Karpas-422 (cell line): ENCODE results near the gene BAZ2B. TPM values are rescaled to one million over a fixed set of nuclear protein-coding genes. Genes with fewer than 3 reads are reported as not detected.
A peak's percentile ranks its signal among the peaks of the same experiment; 100 is the strongest.

Source experiments
- DNase-seq: peaks from one replicate; pipeline ENCODE4 v3.0.0-alpha.2; 2015
- H2AFZ ChIP-seq: fragments of 200-600 bp; sonication (generic); 2 replicates; pipeline ENCODE4 v1.6.1; 2014; ENCODE audit warnings: antibody characterized with exemption, low read length, mixed read lengths
- H3K27ac ChIP-seq: fragments of 200-600 bp; sonication (generic); 2 replicates; pipeline ENCODE4 v1.5.1; 2014; ENCODE audit warnings: mild to moderate bottlenecking, low read length, moderate library complexity
- H3K27me3 ChIP-seq: fragments of 200-600 bp; sonication (generic); 2 replicates; pipeline ENCODE4 v1.6.1; 2014; ENCODE audit warnings: low read length, mixed read lengths
- H3K36me3 ChIP-seq: fragments of 200-600 bp; sonication (generic); 2 replicates; pipeline ENCODE4 v1.6.1; 2014; ENCODE audit warnings: low read length, mixed read lengths; ENCODE audit not compliant: insufficient read depth
- H3K4me1 ChIP-seq: fragments of 200-600 bp; sonication (generic); 2 replicates; pipeline ENCODE4 v1.6.1; 2014; ENCODE audit warnings: mild to moderate bottlenecking, low read length, mixed read lengths
- H3K4me2 ChIP-seq: fragments of 200-600 bp; sonication (generic); 2 replicates; pipeline ENCODE4 v1.6.1; 2014; ENCODE audit warnings: low read length, low read depth, mild to moderate bottlenecking; ENCODE audit not compliant: poor library complexity, severe bottlenecking
- H3K4me3 ChIP-seq: fragments of 200-600 bp; sonication (generic); 2 replicates; pipeline ENCODE4 v1.5.1; 2014; ENCODE audit warnings: mild to moderate bottlenecking, antibody characterized with exemption, low read length, mixed read lengths
- H3K79me2 ChIP-seq: fragments of 200-600 bp; sonication (generic); 2 replicates; pipeline ENCODE4 v1.6.1; 2014; ENCODE audit warnings: mild to moderate bottlenecking, low read length, mixed read lengths
- H3K9ac ChIP-seq: fragments of 200-600 bp; sonication (generic); 2 replicates; pipeline ENCODE4 v1.6.0; 2014; ENCODE audit warnings: low read length
- H3K9me2 ChIP-seq: fragments of 200-600 bp; sonication (generic), shearing (Covaris generic); replicated peaks from 2 replicates; pipeline ENCODE4 v1.6.0; 2014; ENCODE audit warnings: mild to moderate bottlenecking, low read length, moderate library complexity; ENCODE audit not compliant: insufficient read depth
- H3K9me3 ChIP-seq: fragments of 300-700, 200-600 bp; sonication (generic); 2 replicates; pipeline ENCODE4 v1.6.1; 2014; ENCODE audit warnings: low read length, mixed read lengths
- H4K20me1 ChIP-seq: fragments of 200-600 bp; sonication (generic); 2 replicates; pipeline ENCODE4 v1.6.1; 2014; ENCODE audit warnings: mild to moderate bottlenecking, antibody characterized with exemption, low read length, low read depth; ENCODE audit not compliant: insufficient read depth
- total RNA-seq: library from RNA; depleted of rRNA; stranded (reverse); fragments of >200 nt; shearing (Covaris generic); gene quantifications from 2 replicates; pipeline ENCODE4 v1.2.3, GENCODE V29; 2014; ENCODE audit warnings: low replicate concordance

The BAZ2B gene
- total RNA-seq, 1 experiment from 2014 or later: 2.2 TPM

- H3K9me2 ChIP-seq: no peaks in the 10 kb centered on the region
- no peak overlapping the region for H3K4me3 ChIP-seq
- H3K79me2 ChIP-seq: no peaks in the 10 kb centered on the region
- no peaks in the 10 kb centered on the region for H4K20me1 ChIP-seq
- DNase-seq: no peak
- H3K4me2 ChIP-seq: no peak overlapping the region
- no peaks in the 10 kb centered on the region for H3K9me3 ChIP-seq
- no peaks in the 10 kb centered on the region for H3K4me1 ChIP-seq
- no peaks in the 10 kb centered on the region for H3K36me3 ChIP-seq
- H3K27me3 ChIP-seq: no peaks in the 10 kb centered on the region
- H3K27ac ChIP-seq: no peak overlapping the region
- no peak overlapping the region for H2AFZ ChIP-seq
- H3K9ac ChIP-seq: no peak overlapping the region
These were observed 57.3 kb downstream of the BAZ2B start for GRCh38 chr2:159559034-159559433.

DNA sequence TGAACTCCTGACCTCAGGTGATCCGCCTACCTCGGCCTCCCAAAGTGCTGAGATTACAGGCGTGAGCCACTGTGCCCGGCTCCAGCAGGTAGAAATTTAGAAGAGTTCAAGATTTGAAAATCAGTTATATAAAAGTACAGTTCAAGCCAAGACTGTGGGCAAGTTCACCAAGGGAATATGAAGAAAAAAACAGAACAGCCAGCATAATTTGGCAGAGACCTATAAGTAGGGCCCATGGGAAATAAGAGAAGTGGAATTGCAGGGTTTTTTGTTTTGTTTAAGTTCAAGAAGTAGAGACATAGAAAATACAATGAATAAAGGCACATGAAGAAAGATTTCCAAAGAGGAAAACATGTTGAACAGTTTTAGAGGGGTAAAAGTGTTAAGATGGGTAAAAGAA lies 57.9 kb downstream of the BAZ2B start:
- H3K27ac ChIP-seq: no peak overlapping the region
- H2AFZ ChIP-seq: no peak overlapping the region
- H3K9ac ChIP-seq: no peak overlapping the region
- no peak overlapping the region for H3K4me3 ChIP-seq
- no peak overlapping the region for H3K4me2 ChIP-seq
- H3K36me3 ChIP-seq: no peaks in the 10 kb centered on the region
- no peaks in the 10 kb centered on the region for H3K27me3 ChIP-seq
- DNase-seq: no peak
- H4K20me1 ChIP-seq: no peaks in the 10 kb centered on the region
- no peaks in the 10 kb centered on the region for H3K9me3 ChIP-seq
- H3K79me2 ChIP-seq: no peaks in the 10 kb centered on the region
- no peaks in the 10 kb centered on the region for H3K4me1 ChIP-seq
- no peaks in the 10 kb centered on the region for H3K9me2 ChIP-seq

GRCh38 chr2:159557437-159558034 lies 58.8 kb downstream of the BAZ2B start:
- Histone ChIP-seq H3K9me2 (no peaks in the 10 kb centered on the region), H3K27ac (no peak overlapping the region), H3K9ac (no peak overlapping the region), H3K27me3 (no peaks in the 10 kb centered on the region), H3K4me2 (no peak overlapping the region), H3K9me3 (no peaks in the 10 kb centered on the region), H4K20me1 (no peaks in the 10 kb centered on the region), H2AFZ (no peak overlapping the region), H3K79me2 (no peaks in the 10 kb centered on the region), H3K4me1 (no peaks in the 10 kb centered on the region), H3K4me3 (no peak overlapping the region), H3K36me3 (no peaks in the 10 kb centered on the region)
- peak; percentile 51 for DNase-seq

GRCh38 chr2:159555651-159556392 lies 60.5 kb downstream of the BAZ2B start:
- DNase-seq: no peak
- H3K27me3 ChIP-seq: no peaks in the 10 kb centered on the region

GRCh38 chr2:159553727-159554126 lies 62.6 kb downstream of the BAZ2B start:
- Histone ChIP-seq H3K79me2 (no peaks in the 10 kb centered on the region), H4K20me1 (no peaks in the 10 kb centered on the region), H3K4me1 (no peaks in the 10 kb centered on the region), H3K9me3 (no peaks in the 10 kb centered on the region), H2AFZ (no peak overlapping the region), H3K4me2 (no peak overlapping the region), H3K9ac (no peak overlapping the region), H3K4me3 (no peak overlapping the region), H3K27ac (no peak overlapping the region), H3K27me3 (no peaks in the 10 kb centered on the region), H3K36me3 (no peaks in the 10 kb centered on the region), H3K9me2 (no peaks in the 10 kb centered on the region)
- no peak for DNase-seq

More at GRCh38 chr2:159555651-159556392, 60.5 kb downstream of the BAZ2B start:
- Histone ChIP-seq H2AFZ (no peak overlapping the region), H3K4me3 (no peak overlapping the region), H3K4me1 (no peaks in the 10 kb centered on the region), H4K20me1 (no peaks in the 10 kb centered on the region), H3K4me2 (no peak overlapping the region), H3K9me2 (no peaks in the 10 kb centered on the region), H3K36me3 (no peaks in the 10 kb centered on the region), H3K9me3 (no peaks in the 10 kb centered on the region), H3K27ac (no peak overlapping the region), H3K9ac (no peak overlapping the region), H3K79me2 (no peaks in the 10 kb centered on the region)

- Histone ChIP-seq H3K27ac (no peak overlapping the region), H3K4me2 (no peak overlapping the region), H3K79me2 (no peaks in the 10 kb centered on the region), H2AFZ (no peak overlapping the region), H3K9me3 (no peaks in the 10 kb centered on the region), H3K27me3 (no peaks in the 10 kb centered on the region), H3K4me3 (no peak overlapping the region), H3K4me1 (no peaks in the 10 kb centered on the region), H3K36me3 (no peaks in the 10 kb centered on the region), H3K9ac (no peak overlapping the region), H4K20me1 (no peaks in the 10 kb centered on the region), H3K9me2 (no peaks in the 10 kb centered on the region)
- no peak for DNase-seq
These were observed 64.5 kb downstream of the BAZ2B start for GRCh38 chr2:159551806-159552205.

GRCh38 chr2:159550231-159550630 lies 66.1 kb downstream of the BAZ2B start:
- Histone ChIP-seq H4K20me1 (no peaks in the 10 kb centered on the region), H3K4me2 (no peak overlapping the region), H3K27ac (no peak overlapping the region), H3K4me1 (no peaks in the 10 kb centered on the region), H2AFZ (no peak overlapping the region), H3K9ac (no peak overlapping the region), H3K9me3 (no peaks in the 10 kb centered on the region), H3K27me3 (no peaks in the 10 kb centered on the region), H3K4me3 (no peak overlapping the region), H3K9me2 (no peaks in the 10 kb centered on the region), H3K79me2 (no peaks in the 10 kb centered on the region), H3K36me3 (no peaks in the 10 kb centered on the region)
- no peak for DNase-seq

GRCh38 chr2:159549234-159549633 lies 67.1 kb downstream of the BAZ2B start:
- DNase-seq: no peak
- H3K27me3 ChIP-seq: no peaks in the 10 kb centered on the region
- H3K79me2 ChIP-seq: no peaks in the 10 kb centered on the region

More at GRCh38 chr2:159549234-159549633, 67.1 kb downstream of the BAZ2B start:
- no peaks in the 10 kb centered on the region for H4K20me1 ChIP-seq
- H3K9me3 ChIP-seq: no peaks in the 10 kb centered on the region
- no peak overlapping the region for H3K4me2 ChIP-seq
- H3K9me2 ChIP-seq: no peaks in the 10 kb centered on the region
- no peaks in the 10 kb centered on the region for H3K4me1 ChIP-seq
- H2AFZ ChIP-seq: no peak overlapping the region
- H3K4me3 ChIP-seq: no peak overlapping the region
- H3K36me3 ChIP-seq: no peaks in the 10 kb centered on the region
- H3K27ac ChIP-seq: no peak overlapping the region
- H3K9ac ChIP-seq: no peak overlapping the region
